ENCODE data around the gene ITPRIPL2. TPM values are rescaled to one million over a fixed set of nuclear protein-coding genes. Genes with fewer than 3 reads are reported as not detected.

ITPRIPL2 gene
- total and polyA plus RNA-seq, 11 donors = 3.1 to 43.2 (median 14.1) TPM

GRCh38 chr16:19143599-19143956 is 29.8 kb downstream of the ITPRIPL2 start:
- DNase-seq (no peak), ATAC-seq (no peak)
- WGBS, 4 donors = 82 to 89% (median 86%) methylated on average over 9 of the region's 9 CpGs
- H3K4me1 ChIP-seq = peaks cover 0 to 26% (median 9%) of the 10 kb centered on the region in 12 donors
- H3K9me3 ChIP-seq = peaks cover 0 to 13% (median 2%) of the 10 kb centered on the region in 12 donors
- TF ChIP-seq POLR2A (IDR thresholded peaks at IDR 0.05) = no peak
- TF ChIP-seq CTCF (IDR thresholded peaks at IDR 0.05) = no peak
- H3K4me3 ChIP-seq = no peak overlapping the region
- no peaks in the 10 kb centered on the region for H3K36me3 ChIP-seq
- H3K27me3 ChIP-seq = peaks cover 0 to 6% (median 0%) of the 10 kb centered on the region in 9 donors
- no peak overlapping the region for H3K27ac ChIP-seq
- intact Hi-C loops (cut with DNase I) = no loop called here

GRCh38 chr16:19145010-19145409 is 31.2 kb downstream of the ITPRIPL2 start:
- no peak overlapping the region for H3K4me3 ChIP-seq
- intact Hi-C loops (cut with DNase I) = no loop called here
- 65 to 74% (median 70%) methylated on average over 3 of the region's 3 CpGs for WGBS, 4 donors
- DNase-seq (no peak), ATAC-seq (no peak)
- no peaks in the 10 kb centered on the region for H3K36me3 ChIP-seq
- peaks cover 0 to 6% (median 0%) of the 10 kb centered on the region in 9 donors for H3K27me3 ChIP-seq
- peaks cover 0 to 15% (median 2%) of the 10 kb centered on the region in 12 donors for H3K9me3 ChIP-seq
- peaks cover 0 to 13% (median 0%) of the 10 kb centered on the region in 12 donors for H3K4me1 ChIP-seq
- TF ChIP-seq POLR2A (IDR thresholded peaks at IDR 0.05) (no peak), CTCF (IDR thresholded peaks at IDR 0.05) (no peak)
- no peak overlapping the region for H3K27ac ChIP-seq

GRCh38 chr16:19147126-19147525 is 33.4 kb downstream of the ITPRIPL2 start:
- no peak for DNase-seq
- peaks cover 0 to 15% (median 2%) of the 10 kb centered on the region in 12 donors for H3K9me3 ChIP-seq
- 61 to 71% (median 66%) methylated on average over 4 of the region's 4 CpGs for WGBS, 4 donors
- H3K4me1 ChIP-seq = peaks cover 0 to 5% (median 0%) of the 10 kb centered on the region in 12 donors
- H3K27ac ChIP-seq = no peak overlapping the region
- intact Hi-C loops (cut with DNase I) = no loop called here
- no peak for ATAC-seq
- TF ChIP-seq POLR2A (IDR thresholded peaks at IDR 0.05) (no peak), CTCF (IDR thresholded peaks at IDR 0.05) (no peak)
- H3K4me3 ChIP-seq = no peak overlapping the region
- H3K36me3 ChIP-seq = no peaks in the 10 kb centered on the region
- H3K27me3 ChIP-seq = peaks cover 0 to 6% (median 0%) of the 10 kb centered on the region in 9 donors

- no peak for DNase-seq
- intact Hi-C loops (cut with DNase I) = no loop called here
- TF ChIP-seq CTCF (IDR thresholded peaks at IDR 0.05) (no peak), POLR2A (IDR thresholded peaks at IDR 0.05) (no peak)
Measured at GRCh38 chr16:19147627-19148026, 33.9 kb downstream of the ITPRIPL2 start.

More at GRCh38 chr16:19147627-19148026, 33.9 kb downstream of the ITPRIPL2 start:
- H3K4me1 ChIP-seq = peaks cover 0 to 5% (median 0%) of the 10 kb centered on the region in 12 donors
- WGBS, 4 donors = 94 to 97% (median 95%) methylated on average over 4 of the region's 4 CpGs
- peaks cover 0 to 6% (median 0%) of the 10 kb centered on the region in 9 donors for H3K27me3 ChIP-seq
- H3K4me3 ChIP-seq = no peak overlapping the region
- no peak for ATAC-seq
- no peaks in the 10 kb centered on the region for H3K36me3 ChIP-seq
- peaks cover 0 to 15% (median 2%) of the 10 kb centered on the region in 12 donors for H3K9me3 ChIP-seq
- H3K27ac ChIP-seq = no peak overlapping the region
